Measurements from ENCODE around the gene IL17RE. TPM values are rescaled to one million over a fixed set of nuclear protein-coding genes. Genes with fewer than 3 reads are reported as not detected.

IL17RE gene
- total RNA-seq, 1 donor from 2014 or later, result 0.40 TPM

- DNase-seq (ENCODE audit: low read depth), result no peak
Measured at GRCh38 chr3:9951598-9951961, 48.9 kb downstream of the IL17RE start.

DNA sequence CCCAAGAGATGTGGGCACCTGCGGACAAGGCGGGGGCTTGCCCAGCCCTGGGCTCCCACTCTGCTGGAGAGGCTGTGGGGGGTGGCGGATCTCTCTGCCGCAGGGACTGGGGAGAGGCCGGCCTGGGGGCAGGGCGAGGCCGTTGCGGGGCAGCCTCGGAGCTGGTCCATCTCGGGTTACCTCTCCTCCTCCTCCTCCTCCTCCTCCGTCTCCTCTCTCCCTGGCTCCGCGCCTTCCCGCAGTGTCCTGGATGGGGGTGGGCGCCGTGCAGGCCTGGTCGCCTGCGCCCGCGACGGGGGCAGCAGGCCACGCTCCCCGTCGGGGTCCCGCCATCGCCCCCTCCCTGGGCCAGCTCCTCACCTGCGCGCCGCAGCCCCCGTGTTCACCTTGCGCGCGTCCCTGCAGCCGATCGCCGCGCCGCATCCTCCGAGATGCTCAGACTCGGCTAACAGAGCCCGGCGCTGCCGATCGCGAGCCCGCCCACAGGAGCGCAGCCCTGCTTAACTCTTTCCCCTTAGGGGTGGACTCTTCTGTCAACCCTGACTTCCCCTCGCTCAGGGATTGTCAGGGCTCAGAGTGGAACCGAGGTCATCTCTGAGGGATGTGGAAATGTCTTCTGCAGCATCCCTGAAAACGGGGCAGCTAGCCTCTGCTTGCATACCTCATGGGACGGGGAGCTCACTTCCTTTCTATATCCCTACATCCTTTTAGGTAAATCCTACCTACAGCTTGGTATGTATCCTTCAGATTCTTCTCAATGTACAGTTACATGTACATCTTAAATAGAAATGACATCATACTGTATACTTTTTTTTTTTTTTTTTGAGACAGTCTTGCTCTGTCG is 49.5 kb downstream of the IL17RE start, which contains the start of gene PRRT3:
TSS of gene PRRT3 (minus strand) at position 447 of the 844 bp plus-strand sequence. CDS start 2,293 bp downstream, outside the sequence.
- peak; percentile 24 for DNase-seq (ENCODE audit: low read depth)

GRCh38 chr3:9955067-9955502 is 52.4 kb downstream of the IL17RE start:
- DNase-seq (ENCODE audit: low read depth), result peak; percentile 22

GRCh38 chr3:9955611-9956352 is 53.1 kb downstream of the IL17RE start:
- DNase-seq (ENCODE audit: low read depth), result peak; percentile 63

DNA sequence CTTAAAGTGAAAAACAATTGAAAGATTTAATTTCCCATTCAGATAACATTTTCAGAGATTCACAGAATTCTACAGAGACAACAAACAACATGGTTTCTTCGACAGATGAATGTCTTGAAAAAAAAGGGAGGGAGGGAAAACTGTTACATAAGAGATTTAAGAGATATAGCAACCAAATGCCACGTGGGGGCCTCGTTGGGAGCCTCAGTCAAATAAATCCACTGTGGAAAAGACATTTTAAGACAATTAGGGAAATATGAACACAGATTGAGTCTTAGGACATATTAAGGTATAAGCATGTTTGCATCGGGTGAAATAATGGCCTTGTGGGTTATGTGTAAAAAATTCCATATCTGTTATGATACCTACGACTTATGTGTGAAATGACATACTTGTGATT is 54.6 kb downstream of the IL17RE start:
- no peak for DNase-seq (ENCODE audit: low read depth)

DNA sequence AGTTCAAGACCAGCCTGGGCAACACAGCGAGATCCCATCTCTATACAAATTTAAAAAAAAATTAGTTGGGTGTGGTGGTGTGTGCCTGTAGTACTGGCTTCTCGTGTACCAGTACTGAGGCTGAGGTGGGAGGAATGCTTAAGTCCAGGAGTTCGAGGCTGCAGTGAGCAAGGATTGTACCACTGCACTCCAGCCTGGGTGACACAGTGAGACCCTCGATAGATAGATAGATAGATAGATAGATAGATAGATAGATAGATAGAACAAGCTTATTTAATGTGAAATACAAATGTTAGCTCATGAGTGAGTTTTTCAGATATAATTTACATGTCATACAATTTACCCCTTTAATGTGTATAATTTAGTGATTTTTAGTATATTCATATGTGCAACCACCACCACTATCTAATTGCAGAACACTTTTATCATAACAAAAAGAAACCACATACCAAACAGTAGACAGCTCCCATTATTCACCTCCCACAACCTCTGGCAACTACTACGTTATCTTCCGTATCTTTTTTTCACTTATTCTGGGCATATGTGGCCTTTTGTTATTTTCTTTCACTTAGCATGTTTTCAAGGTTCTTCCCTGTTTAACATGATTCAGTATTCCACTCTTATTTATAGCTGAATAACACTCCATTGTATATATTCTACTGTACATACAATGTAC is 62.7 kb downstream of the IL17RE start:
- DNase-seq (ENCODE audit: low read depth), result no peak

Other genes starting within 250 kb of the IL17RE start
- not detected in 2 replicates for gene CPNE9, start 199.0 kb upstream of the IL17RE start, total RNA-seq
- gene BRPF1, start 171.1 kb upstream of the IL17RE start, total RNA-seq, result 12.7 and 13.4 TPM in 2 replicates
- 18.6 and 31.1 TPM in 2 replicates for gene OGG1, start 152.9 kb upstream of the IL17RE start, total RNA-seq
- gene CAMK1, start 132.9 kb upstream of the IL17RE start, total RNA-seq, result 7.2 TPM in 2 replicates
- gene TADA3, start 110.4 kb upstream of the IL17RE start, total RNA-seq, result 108 and 110 TPM in 2 replicates
- 172 and 208 TPM in 2 replicates for gene ARPC4, start 109.8 kb upstream of the IL17RE start, total RNA-seq
- gene TTLL3, start 92.6 kb upstream of the IL17RE start, total RNA-seq, result 12.2 and 17.2 TPM in 2 replicates
- gene RPUSD3, start 58.8 kb upstream of the IL17RE start, total RNA-seq, result 34.9 and 43.4 TPM in 2 replicates
- gene CIDEC, start 22.6 kb upstream of the IL17RE start, total RNA-seq, result 0.26 TPM in 1 of 2 replicates, not detected in the other
- gene JAGN1, start 12.2 kb upstream of the IL17RE start, total RNA-seq, result 41.4 and 50.5 TPM in 2 replicates
- gene IL17RC, start 14.2 kb downstream of the IL17RE start, total RNA-seq, result 24.4 and 33.9 TPM in 2 replicates
- 90.8 and 135 TPM in 2 replicates for gene CRELD1, start 31.0 kb downstream of the IL17RE start, total RNA-seq
- 1.1 and 1.3 TPM in 2 replicates for gene PRRT3, start 49.6 kb downstream of the IL17RE start, total RNA-seq
- gene EMC3, start 84.0 kb downstream of the IL17RE start, total RNA-seq, result 66.2 and 96.0 TPM in 2 replicates
- 0.51 and 1.6 TPM in 2 replicates for gene FANCD2, start 123.6 kb downstream of the IL17RE start, total RNA-seq
- not detected in 2 replicates for gene FANCD2OS, start 205.4 kb downstream of the IL17RE start, total RNA-seq
- gene BRK1, start 212.8 kb downstream of the IL17RE start, total RNA-seq, result 71.3 and 114 TPM in 2 replicates
- 23.0 and 23.9 TPM in 2 replicates for gene VHL, start 238.9 kb downstream of the IL17RE start, total RNA-seq

Data from myocyte (in vitro differentiated cells).